ENCODE measurements around the gene BRD3OS.

- TF ChIP-seq AR (CRISPR knock-in tag; IDR thresholded peaks at IDR 0.05), result no peak
- TF ChIP-seq CREM (CRISPR knock-in tag; IDR thresholded peaks at IDR 0.05), result no peak
- TF ChIP-seq HMGXB4 (CRISPR knock-in tag; IDR thresholded peaks at IDR 0.05), result no peak
- TF ChIP-seq CTCF (IDR thresholded peaks at IDR 0.05), result no peak
- no peak for TF ChIP-seq CREB1 (CRISPR knock-in tag; IDR thresholded peaks at IDR 0.05)
- TF ChIP-seq ZNF532 (CRISPR knock-in tag; IDR thresholded peaks at IDR 0.05; ENCODE audit: borderline replicate concordance), result no peak
- TF ChIP-seq AFF4 (CRISPR knock-in tag; IDR thresholded peaks at IDR 0.05; ENCODE audit: borderline replicate concordance), result no peak
- no peak for TF ChIP-seq ATF1 (CRISPR knock-in tag; IDR thresholded peaks at IDR 0.05)
- no peak for TF ChIP-seq TP53 (CRISPR knock-in tag; IDR thresholded peaks at IDR 0.05)
These were observed 43.2 kb upstream of the BRD3OS start for GRCh38 chr9:133981958-133982681.

Data from WTC11 (cell line).